BE2C (cell line): ENCODE results near the gene SLC9A8.

Source experiments
- DNase-seq: peaks from one replicate; pipeline ENCODE4 v3.0.0-alpha.2; 2020
- H3K27me3 ChIP-seq: fragments of 250-450 bp; sonication (Bioruptor Pico); 2 replicates; pipeline ENCODE4 v1.5.1; 2020; ENCODE audit warnings: mild to moderate bottlenecking
- H3K36me3 ChIP-seq: fragments of 250-450 bp; sonication (Bioruptor Pico); 2 replicates; pipeline ENCODE4 v1.5.1; 2020; ENCODE audit warnings: mild to moderate bottlenecking
- H3K4me1 ChIP-seq: fragments of 250-450 bp; sonication (Bioruptor Pico); 2 replicates; pipeline ENCODE4 v1.5.1; 2020
- H3K4me3 ChIP-seq: 2 replicates; pipeline ENCODE4 v1.5.1; 2011; ENCODE audit warnings: low read depth, low read length
- H3K9me3 ChIP-seq: fragments of 250-450 bp; sonication (Bioruptor Pico); 2 replicates; pipeline ENCODE4 v1.5.1; 2020
- CTCF ChIP-seq: IDR thresholded peaks from 2 replicates; pipeline ENCODE4 v1.5.1; 2012; ENCODE audit warnings: mild to moderate bottlenecking, low read depth, low read length

Gene SLC9A8

GRCh38 chr20:49831022-49831769 is 18.6 kb downstream of the SLC9A8 start:
- H3K27me3 ChIP-seq, result no peaks in the 10 kb centered on the region; the same call in 1 of the 2 replicates
- no peak overlapping the region for H3K4me3 ChIP-seq
- no peaks in the 10 kb centered on the region for H3K4me1 ChIP-seq
- DNase-seq, result no peak
- no peaks in the 10 kb centered on the region for H3K9me3 ChIP-seq
- no peak for TF ChIP-seq CTCF
- H3K36me3 ChIP-seq, result no peaks in the 10 kb centered on the region; the same call in 1 of the 2 replicates

- H3K36me3 ChIP-seq, result no peaks in the 10 kb centered on the region; the same call in 1 of the 2 replicates
- H3K4me1 ChIP-seq, result no peaks in the 10 kb centered on the region
- H3K4me3 ChIP-seq, result no peak overlapping the region
- H3K27me3 ChIP-seq, result no peaks in the 10 kb centered on the region; the same call in 1 of the 2 replicates
- no peak for TF ChIP-seq CTCF
- DNase-seq, result no peak
- H3K9me3 ChIP-seq, result no peaks in the 10 kb centered on the region
Measured at GRCh38 chr20:49831770-49832631, 19.4 kb downstream of the SLC9A8 start.

GRCh38 chr20:49832632-49833327 is 20.2 kb downstream of the SLC9A8 start:
- no peak for DNase-seq

GRCh38 chr20:49833483-49833882 is 20.9 kb downstream of the SLC9A8 start:
- Histone ChIP-seq H3K27me3 (no peaks in the 10 kb centered on the region; the same call in 1 of the 2 replicates), H3K9me3 (no peaks in the 10 kb centered on the region), H3K4me1 (no peaks in the 10 kb centered on the region), H3K36me3 (no peaks in the 10 kb centered on the region; the same call in 1 of the 2 replicates), H3K4me3 (no peak overlapping the region)
- TF ChIP-seq CTCF, result no peak
- no peak for DNase-seq

More at GRCh38 chr20:49832632-49833327, 20.2 kb downstream of the SLC9A8 start:
- H3K4me1 ChIP-seq, result no peaks in the 10 kb centered on the region
- no peaks in the 10 kb centered on the region; the same call in 1 of the 2 replicates for H3K36me3 ChIP-seq
- H3K27me3 ChIP-seq, result no peaks in the 10 kb centered on the region; the same call in 1 of the 2 replicates
- TF ChIP-seq CTCF, result no peak
- no peak overlapping the region for H3K4me3 ChIP-seq
- H3K9me3 ChIP-seq, result no peaks in the 10 kb centered on the region

- Histone ChIP-seq H3K36me3 (no peaks in the 10 kb centered on the region; the same call in 1 of the 2 replicates), H3K27me3 (no peaks in the 10 kb centered on the region; the same call in 1 of the 2 replicates), H3K9me3 (no peaks in the 10 kb centered on the region), H3K4me3 (no peak overlapping the region), H3K4me1 (no peaks in the 10 kb centered on the region)
- DNase-seq, result no peak
- TF ChIP-seq CTCF, result no peak
Measured at GRCh38 chr20:49835031-49835430, 22.4 kb downstream of the SLC9A8 start.
